Ovary (tissue), 9 donors: Measurements from ENCODE around the gene TTC32. TPM values are rescaled to one million over a fixed set of nuclear protein-coding genes. Genes with fewer than 3 reads are reported as not detected.
A peak's percentile ranks its signal among the peaks of the same experiment; 100 is the strongest.

Experiments used
- DNase-seq, 5 donors: peaks; one replicate each; pipeline ENCODE4 v3.0.0-alpha.2; 2019 to 2020
- H3K27ac ChIP-seq, 2 donors: fragments of 200-600 bp; one replicate each; pipeline versions ENCODE4 v1.5.1 to v1.8.0; 2019 to 2022
- H3K27me3 ChIP-seq: fragments of 200-600 bp; one replicate; pipeline ENCODE4 v1.8.0; 2022
- H3K36me3 ChIP-seq: fragments of 200-600 bp; sonication (generic); one replicate; pipeline ENCODE4 v1.5.1; 2019
- H3K4me1 ChIP-seq: one replicate; pipeline ENCODE4 v1.8.1; 2013; ENCODE audit warnings: mild to moderate bottlenecking, moderate library complexity; ENCODE audit not compliant: insufficient read depth
- H3K4me3 ChIP-seq: fragments of 200-600 bp; sonication (generic); one replicate; pipeline ENCODE4 v1.5.1; 2017
- H3K9me3 ChIP-seq, 2 donors: fragments of 200-600 bp in 1 of 2; sonication (generic) in 1 of 2; one replicate each; pipeline versions ENCODE4 v1.5.1 to v1.8.1; 2013 to 2019; ENCODE audit warnings: mild to moderate bottlenecking in 1 of 2, moderate library complexity in 1 of 2
- CTCF ChIP-seq, 3 donors: fragments of 450-650 bp in 2 of 3; fragments of 200-600 bp in 1 of 3; IDR thresholded peaks; one replicate each; pipeline versions ENCODE4 v1.5.1 to v1.8.0; 2016 to 2022; ENCODE audit warnings: antibody characterized with exemption in 3 of 3, mild to moderate bottlenecking in 1 of 3
- EP300 ChIP-seq: sonication (generic); formaldehyde crosslinking; IDR thresholded peaks from one replicate; pipeline ENCODE4 v1.6.1; 2017; ENCODE audit warnings: antibody characterized with exemption
- POLR2A ChIP-seq: fragments of 450-650 bp; IDR thresholded peaks from one replicate; pipeline ENCODE4 v1.6.1; 2017; ENCODE audit warnings: antibody characterized with exemption, mild to moderate bottlenecking, moderate library complexity
- WGBS, 3 donors: extraction: QIAGEN DNeasy Blood & Tissue Kit in 1 of 3; methylation state at CpG; one replicate each; pipeline versions ENCODE4 v1.1.5 to v1.1.7; 2013 to 2017; 5-methylcytosine and 5-hydroxymethylcytosine counted together
- intact Hi-C, 4 donors: fragments of 100-400 bp; cut with DNase I; formaldehyde crosslinking; loops; one replicate each; pipeline versions ENCODE4 v1.11.0 to v1.15.1; 2022 to 2023
- polyA plus RNA-seq, 2 donors: library from polyadenylated mRNA; stranded (reverse); fragments of 200-250 nt in 1 of 2; fragments of 350-450 nt in 1 of 2; fragmentation: Illumina TruSeq in 1 of 2; extraction: RNeasy Lipid Tissue Mini Kit (QIAGEN cat#74804) in 1 of 2; gene quantifications; one replicate each; pipeline ENCODE4 v1.2.3, GENCODE V29; 2013 to 2014
- total RNA-seq, 7 donors: library from RNA; depleted of rRNA in 2 of 7; stranded (reverse); fragments of >200 nt in 2 of 7; fragmentation: NEBNext Ultra II Directional in 3 of 7; extraction: Animal tissue kit (Norgen Biotek cat#: 25700) in 3 of 7; gene quantifications; one replicate each; pipeline versions ENCODE4 v1.1.0 to v1.2.4, GENCODE V29; 2016 to 2023
- donor health status: DM: no; HTN: no; CAD: no; lungs with moderate emphysema.
- donor health status: DM: no; HTN: no; CAD: no.
- donor health status: Bipolar disorder and iron deficiency.
- donor health status: DM: yes; HTN: yes; CAD: no.
- donor health status: DM: no; HTN: no; CAD: no.
- donor health status: DM: yes; HTN: yes; CAD: no.

The TTC32 gene
- total and polyA plus RNA-seq, 9 donors = 9.6 to 30.1 (median 16.8) TPM

- Histone ChIP-seq H3K27me3 (no peaks in the 10 kb centered on the region), H3K27ac (no peak overlapping the region), H3K9me3 (no peaks in the 10 kb centered on the region), H3K36me3 (no peaks in the 10 kb centered on the region), H3K4me1 (no peaks in the 10 kb centered on the region), H3K4me3 (no peak overlapping the region)
- intact Hi-C loops = no loop called here
- TF ChIP-seq EP300 (no peak), CTCF (IDR thresholded peaks at IDR 0.05) (no peak), POLR2A (no peak)
- WGBS, 3 donors = 77 to 80% (median 80%) methylated on average over 4 of the region's 4 CpGs
- DNase-seq = no peak
These were observed 31.0 kb downstream of the TTC32 start for GRCh38 chr2:19870792-19871191.

GRCh38 chr2:19868701-19869580, 32.8 kb downstream of the TTC32 start:
- H3K4me1 ChIP-seq = no peaks in the 10 kb centered on the region
- DNase-seq = peak; percentile 31 to 67 (median 51)
- H3K27me3 ChIP-seq = no peaks in the 10 kb centered on the region
- H3K9me3 ChIP-seq = no peaks in the 10 kb centered on the region
- no peak for TF ChIP-seq POLR2A
- no peak for TF ChIP-seq CTCF (IDR thresholded peaks at IDR 0.05)
- no peak for TF ChIP-seq EP300
- H3K36me3 ChIP-seq = no peaks in the 10 kb centered on the region
- peak overlapping the region; percentile 40 for H3K4me3 ChIP-seq
- WGBS, 3 donors = 19 to 22% (median 21%) methylated on average over 42 to 52 of the region's 52 CpGs
- intact Hi-C loops = loop anchor here in 3 of 4 donors (5.0 to 10.0 kb wide), 5 partner anchors 507 to 1484 kb away; no protein-coding TSS in a partner anchor
- no peak overlapping the region for H3K27ac ChIP-seq

- H3K36me3 ChIP-seq = no peaks in the 10 kb centered on the region
- WGBS, 3 donors = 65 to 71% (median 69%) methylated on average over 7 of the region's 7 CpGs
- H3K27me3 ChIP-seq = no peaks in the 10 kb centered on the region
- H3K4me3 ChIP-seq = peak overlapping the region; percentile 40
- no peak for DNase-seq
- intact Hi-C loops = loop anchor here in 3 of 4 donors (5.0 to 10.0 kb wide), 5 partner anchors 506 to 1483 kb away; no protein-coding TSS in a partner anchor
- no peaks in the 10 kb centered on the region for H3K9me3 ChIP-seq
- no peak for TF ChIP-seq POLR2A
- TF ChIP-seq CTCF (IDR thresholded peaks at IDR 0.05) = no peak
- TF ChIP-seq EP300 = no peak
- peaks cover 2% of the 10 kb centered on the region for H3K4me1 ChIP-seq
- H3K27ac ChIP-seq = no peak overlapping the region
These were observed 33.6 kb downstream of the TTC32 start for GRCh38 chr2:19868224-19868623.

- Histone ChIP-seq H3K36me3 (no peaks in the 10 kb centered on the region), H3K4me1 (peaks cover 2% of the 10 kb centered on the region), H3K27me3 (no peaks in the 10 kb centered on the region), H3K4me3 (no peak overlapping the region), H3K9me3 (no peaks in the 10 kb centered on the region), H3K27ac (no peak overlapping the region)
- WGBS, 3 donors = 96 to 100% (median 97%) methylated on average over 2 of the region's 2 CpGs
- no peak for TF ChIP-seq EP300
- TF ChIP-seq CTCF (IDR thresholded peaks at IDR 0.05) = no peak
- no peak for TF ChIP-seq POLR2A
- intact Hi-C loops = loop anchor here in 3 of 4 donors (5.0 to 10.0 kb wide), 5 partner anchors 504 to 1482 kb away; no protein-coding TSS in a partner anchor
- DNase-seq = no peak
These were observed 35.0 kb downstream of the TTC32 start for GRCh38 chr2:19866771-19867170.
